ENCODE data around the gene NR6A1. TPM values are rescaled to one million over a fixed set of nuclear protein-coding genes. Genes with fewer than 3 reads are reported as not detected.

The NR6A1 gene
- total RNA-seq, 1 experiment from 2014 or later: 6.7 TPM

DNA sequence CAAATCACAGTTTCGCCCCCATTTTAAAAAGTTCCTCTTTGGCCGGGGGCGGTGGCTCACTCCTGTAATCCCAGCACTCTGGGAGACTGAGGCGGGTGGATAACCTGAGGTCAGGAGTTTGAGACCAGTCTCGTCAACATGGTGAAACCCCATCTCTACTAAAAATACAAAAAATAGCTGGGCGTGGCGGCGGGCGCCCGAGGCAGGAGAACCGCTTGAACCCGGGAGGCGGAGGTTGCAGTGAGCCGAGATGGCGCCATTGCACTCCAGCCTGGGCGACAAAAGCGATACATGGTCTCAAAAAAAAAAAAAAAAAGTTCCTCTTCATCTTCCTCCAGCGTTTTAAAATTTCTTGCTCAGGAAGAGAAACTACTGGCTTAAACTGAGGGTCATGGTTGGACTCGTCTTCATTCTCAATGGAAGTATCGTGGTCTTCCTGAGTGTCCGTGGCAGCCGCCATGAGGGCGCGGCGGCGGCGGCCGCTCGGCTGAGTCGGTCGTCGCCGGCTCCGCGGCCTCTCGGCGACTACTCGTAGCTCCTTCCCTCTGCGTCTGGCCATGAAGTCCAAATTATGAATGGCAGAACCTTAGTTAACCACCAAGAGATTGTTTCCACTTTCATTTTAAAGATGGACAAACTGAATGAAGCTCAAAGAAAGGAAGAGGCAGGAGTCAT is 171.9 kb downstream of the NR6A1 start:
- H3K27ac Mint-ChIP-seq (ENCODE audit: unreplicated experiment): no peak overlapping the region
- CTCF ChIA-PET: interaction anchor here (0.6 kb wide), 1 partner anchor 19 kb away, joined by 3 read pairs; no protein-coding TSS in a partner anchor
- TF ChIP-seq CTCF (IDR thresholded peaks at IDR 0.05; ENCODE audit: unreplicated experiment): no peak
- no peak for DNase-seq
- no peaks in the 10 kb centered on the region for H3K36me3 Mint-ChIP-seq (ENCODE audit: insufficient read depth, unreplicated experiment)
- H3K4me3 Mint-ChIP-seq (ENCODE audit: low read depth, unreplicated experiment): no peak overlapping the region
- intact Hi-C loops (cut with micrococcal nuclease; ENCODE audit: unreplicated experiment): no loop called here
- peaks cover 9% of the 10 kb centered on the region for H3K4me1 Mint-ChIP-seq (ENCODE audit: low read depth, unreplicated experiment)
- H3K27me3 Mint-ChIP-seq (ENCODE audit: unreplicated experiment): no peaks in the 10 kb centered on the region
- no TSS peak for BruUV-seq (replicated peaks)
- no peaks in the 10 kb centered on the region for H3K9me3 Mint-ChIP-seq (ENCODE audit: low read depth, unreplicated experiment)

DNA sequence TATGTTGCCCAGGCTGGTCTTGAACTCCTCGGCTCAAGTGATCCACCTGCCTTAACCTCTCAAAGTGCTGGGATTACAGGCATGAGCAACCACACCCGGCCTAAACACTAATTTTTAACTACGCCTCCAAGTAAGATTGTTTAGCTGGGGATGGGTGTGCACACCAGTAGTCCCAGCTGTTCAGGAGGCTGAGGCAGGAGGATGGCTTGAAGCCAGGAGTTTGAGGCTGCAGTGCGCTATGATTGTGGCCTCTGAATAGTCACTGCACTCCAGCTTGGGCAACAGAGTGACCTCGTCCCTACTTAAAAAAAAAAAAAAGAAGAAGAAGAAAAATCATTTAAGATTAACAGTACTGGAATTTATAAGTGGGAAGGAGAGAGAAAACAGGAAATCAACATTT is 173.1 kb downstream of the NR6A1 start:
- peaks cover 19% of the 10 kb centered on the region for H3K4me1 Mint-ChIP-seq (ENCODE audit: low read depth, unreplicated experiment)
- H3K27me3 Mint-ChIP-seq (ENCODE audit: unreplicated experiment): no peaks in the 10 kb centered on the region
- CTCF ChIA-PET: no interaction called here
- intact Hi-C loops (cut with micrococcal nuclease; ENCODE audit: unreplicated experiment): no loop called here
- H3K9me3 Mint-ChIP-seq (ENCODE audit: low read depth, unreplicated experiment): no peaks in the 10 kb centered on the region
- DNase-seq: no peak
- TF ChIP-seq CTCF (IDR thresholded peaks at IDR 0.05; ENCODE audit: unreplicated experiment): no peak
- BruUV-seq (replicated peaks): no TSS peak
- no peak overlapping the region for H3K4me3 Mint-ChIP-seq (ENCODE audit: low read depth, unreplicated experiment)
- H3K36me3 Mint-ChIP-seq (ENCODE audit: insufficient read depth, unreplicated experiment): no peaks in the 10 kb centered on the region
- no peak overlapping the region for H3K27ac Mint-ChIP-seq (ENCODE audit: unreplicated experiment)

- no peaks in the 10 kb centered on the region for H3K36me3 Mint-ChIP-seq (ENCODE audit: insufficient read depth, unreplicated experiment)
- no peak for DNase-seq
- CTCF ChIA-PET: interaction anchor here (0.5 kb wide), 1 partner anchor 249 kb away, joined by 5 read pairs; no protein-coding TSS in a partner anchor
- no peaks in the 10 kb centered on the region for H3K27me3 Mint-ChIP-seq (ENCODE audit: unreplicated experiment)
- no TSS peak for BruUV-seq (replicated peaks)
- H3K27ac Mint-ChIP-seq (ENCODE audit: unreplicated experiment): no peak overlapping the region
- no peaks in the 10 kb centered on the region for H3K9me3 Mint-ChIP-seq (ENCODE audit: low read depth, unreplicated experiment)
- no peak for TF ChIP-seq CTCF (IDR thresholded peaks at IDR 0.05; ENCODE audit: unreplicated experiment)
- peaks cover 19% of the 10 kb centered on the region for H3K4me1 Mint-ChIP-seq (ENCODE audit: low read depth, unreplicated experiment)
- intact Hi-C loops (cut with micrococcal nuclease; ENCODE audit: unreplicated experiment): no loop called here
- H3K4me3 Mint-ChIP-seq (ENCODE audit: low read depth, unreplicated experiment): no peak overlapping the region
Observed at GRCh38 chr9:124596172-124596839, 174.8 kb downstream of the NR6A1 start.

DNA sequence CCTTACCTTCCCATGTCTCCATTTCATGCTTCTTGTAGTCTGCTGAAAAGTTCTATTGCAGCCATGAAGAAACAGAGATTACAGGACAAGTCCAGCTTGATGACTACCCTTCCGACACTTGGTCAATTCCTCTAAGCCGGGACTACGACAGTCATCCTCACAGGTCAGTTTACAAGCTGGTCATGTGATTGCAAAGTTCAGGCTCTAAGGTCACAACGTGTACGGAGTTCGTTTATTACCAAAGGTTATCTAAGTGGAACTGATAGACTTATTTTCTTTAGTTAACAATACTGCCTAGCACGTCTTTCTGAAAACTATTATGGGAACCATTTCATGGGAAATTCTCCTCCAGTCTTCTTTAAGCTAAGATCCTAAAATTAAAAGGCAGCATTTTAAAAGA is 175.4 kb downstream of the NR6A1 start:
- H3K9me3 Mint-ChIP-seq (ENCODE audit: low read depth, unreplicated experiment): no peaks in the 10 kb centered on the region
- H3K4me1 Mint-ChIP-seq (ENCODE audit: low read depth, unreplicated experiment): peaks cover 19% of the 10 kb centered on the region
- H3K27ac Mint-ChIP-seq (ENCODE audit: unreplicated experiment): no peak overlapping the region
- intact Hi-C loops (cut with micrococcal nuclease; ENCODE audit: unreplicated experiment): no loop called here
- no peak for DNase-seq
- H3K27me3 Mint-ChIP-seq (ENCODE audit: unreplicated experiment): no peaks in the 10 kb centered on the region
- no peak overlapping the region for H3K4me3 Mint-ChIP-seq (ENCODE audit: low read depth, unreplicated experiment)
- BruUV-seq (replicated peaks): no TSS peak
- no peaks in the 10 kb centered on the region for H3K36me3 Mint-ChIP-seq (ENCODE audit: insufficient read depth, unreplicated experiment)
- CTCF ChIA-PET: no interaction called here
- no peak for TF ChIP-seq CTCF (IDR thresholded peaks at IDR 0.05; ENCODE audit: unreplicated experiment)

Data from Calu3 (cell line).